H1 (cell line): ENCODE data around the gene ADM. TPM values are rescaled to one million over a fixed set of nuclear protein-coding genes. Genes with fewer than 3 reads are reported as not detected.

Experiments used
- CBX5 ChIP-seq: fragments of 300-800, 300-1000 bp; sonication (generic); IDR thresholded peaks from 2 replicates; pipeline ENCODE4 v1.7.1; 2016; ENCODE audit warnings: antibody characterized with exemption, low read length, low read depth
- CREB1 ChIP-seq: IDR thresholded peaks from 2 replicates; pipeline ENCODE4 v1.6.1; 2012; ENCODE audit warnings: inconsistent platforms
- KDM4A ChIP-seq: IDR thresholded peaks from one replicate; pipeline ENCODE4 v1.7.1; 2012; ENCODE audit warnings: low read depth, mild to moderate bottlenecking, moderate library complexity, low read length, inconsistent platforms; ENCODE audit not compliant: severe bottlenecking
- POLR2A ChIP-seq, 2 experiments: IDR thresholded peaks; 1 replicate in 1 of 2; 2 replicates in 1 of 2; pipeline ENCODE4 v1.6.1; 2011; ENCODE audit warnings: low read depth in 2 of 2, low read length in 2 of 2, mild to moderate bottlenecking in 2 of 2; ENCODE audit errors: control extremely low read depth in 1 of 2
- TAF7 ChIP-seq: optimal IDR thresholded peaks from 2 replicates; pipeline ENCODE3; 2011; ENCODE audit warnings: low read depth, mild to moderate bottlenecking, inconsistent platforms, low read length, moderate library complexity, borderline replicate concordance
- polyA plus RNA-seq, 7 experiments: library from polyadenylated mRNA; depleted of rRNA in 3 of 7; stranded (reverse) in 5 of 7; unstranded in 2 of 7; fragments of >200 nt in 5 of 7; fragments of 200-250 nt in 2 of 7; gene quantifications; 1 replicate in 5 of 7; 2 replicates in 1 of 7; 4 replicates in 1 of 7; pipeline versions ENCODE4 v1.2.1 to v1.2.3, GENCODE V29; 2011 to 2013; ENCODE audit warnings: missing spikeins in 2 of 7, mixed read lengths in 2 of 7
- total RNA-seq: library from RNA; stranded (reverse); fragmentation: NEBNext Ultra II Directional; extraction: Animal tissue kit (Norgen Biotek cat#: 25700); gene quantifications from 2 replicates; pipeline ENCODE4 v1.2.1, GENCODE V29; 2021
- TF ChIP-seq, protein P1 (sequence below): fragments of 300-600 bp; sonication (generic); IDR thresholded peaks from 2 replicates; pipeline ENCODE4 v1.7.1; 2012; ENCODE audit warnings: low read length, moderate library complexity, mild to moderate bottlenecking, inconsistent platforms; ENCODE audit not compliant: insufficient replicate concordance
- TF ChIP-seq, protein P2 (sequence below): IDR thresholded peaks from 2 replicates; pipeline ENCODE4 v1.6.1; 2012; ENCODE audit warnings: low read length, inconsistent platforms

Gene ADM
- total and polyA plus RNA-seq, 2 of the 8 experiments (the other 6 are each of a cell fraction or from before 2014, with no cell fraction given): 94.1 to 95.6 TPM

- TF ChIP-seq, protein P1, sequence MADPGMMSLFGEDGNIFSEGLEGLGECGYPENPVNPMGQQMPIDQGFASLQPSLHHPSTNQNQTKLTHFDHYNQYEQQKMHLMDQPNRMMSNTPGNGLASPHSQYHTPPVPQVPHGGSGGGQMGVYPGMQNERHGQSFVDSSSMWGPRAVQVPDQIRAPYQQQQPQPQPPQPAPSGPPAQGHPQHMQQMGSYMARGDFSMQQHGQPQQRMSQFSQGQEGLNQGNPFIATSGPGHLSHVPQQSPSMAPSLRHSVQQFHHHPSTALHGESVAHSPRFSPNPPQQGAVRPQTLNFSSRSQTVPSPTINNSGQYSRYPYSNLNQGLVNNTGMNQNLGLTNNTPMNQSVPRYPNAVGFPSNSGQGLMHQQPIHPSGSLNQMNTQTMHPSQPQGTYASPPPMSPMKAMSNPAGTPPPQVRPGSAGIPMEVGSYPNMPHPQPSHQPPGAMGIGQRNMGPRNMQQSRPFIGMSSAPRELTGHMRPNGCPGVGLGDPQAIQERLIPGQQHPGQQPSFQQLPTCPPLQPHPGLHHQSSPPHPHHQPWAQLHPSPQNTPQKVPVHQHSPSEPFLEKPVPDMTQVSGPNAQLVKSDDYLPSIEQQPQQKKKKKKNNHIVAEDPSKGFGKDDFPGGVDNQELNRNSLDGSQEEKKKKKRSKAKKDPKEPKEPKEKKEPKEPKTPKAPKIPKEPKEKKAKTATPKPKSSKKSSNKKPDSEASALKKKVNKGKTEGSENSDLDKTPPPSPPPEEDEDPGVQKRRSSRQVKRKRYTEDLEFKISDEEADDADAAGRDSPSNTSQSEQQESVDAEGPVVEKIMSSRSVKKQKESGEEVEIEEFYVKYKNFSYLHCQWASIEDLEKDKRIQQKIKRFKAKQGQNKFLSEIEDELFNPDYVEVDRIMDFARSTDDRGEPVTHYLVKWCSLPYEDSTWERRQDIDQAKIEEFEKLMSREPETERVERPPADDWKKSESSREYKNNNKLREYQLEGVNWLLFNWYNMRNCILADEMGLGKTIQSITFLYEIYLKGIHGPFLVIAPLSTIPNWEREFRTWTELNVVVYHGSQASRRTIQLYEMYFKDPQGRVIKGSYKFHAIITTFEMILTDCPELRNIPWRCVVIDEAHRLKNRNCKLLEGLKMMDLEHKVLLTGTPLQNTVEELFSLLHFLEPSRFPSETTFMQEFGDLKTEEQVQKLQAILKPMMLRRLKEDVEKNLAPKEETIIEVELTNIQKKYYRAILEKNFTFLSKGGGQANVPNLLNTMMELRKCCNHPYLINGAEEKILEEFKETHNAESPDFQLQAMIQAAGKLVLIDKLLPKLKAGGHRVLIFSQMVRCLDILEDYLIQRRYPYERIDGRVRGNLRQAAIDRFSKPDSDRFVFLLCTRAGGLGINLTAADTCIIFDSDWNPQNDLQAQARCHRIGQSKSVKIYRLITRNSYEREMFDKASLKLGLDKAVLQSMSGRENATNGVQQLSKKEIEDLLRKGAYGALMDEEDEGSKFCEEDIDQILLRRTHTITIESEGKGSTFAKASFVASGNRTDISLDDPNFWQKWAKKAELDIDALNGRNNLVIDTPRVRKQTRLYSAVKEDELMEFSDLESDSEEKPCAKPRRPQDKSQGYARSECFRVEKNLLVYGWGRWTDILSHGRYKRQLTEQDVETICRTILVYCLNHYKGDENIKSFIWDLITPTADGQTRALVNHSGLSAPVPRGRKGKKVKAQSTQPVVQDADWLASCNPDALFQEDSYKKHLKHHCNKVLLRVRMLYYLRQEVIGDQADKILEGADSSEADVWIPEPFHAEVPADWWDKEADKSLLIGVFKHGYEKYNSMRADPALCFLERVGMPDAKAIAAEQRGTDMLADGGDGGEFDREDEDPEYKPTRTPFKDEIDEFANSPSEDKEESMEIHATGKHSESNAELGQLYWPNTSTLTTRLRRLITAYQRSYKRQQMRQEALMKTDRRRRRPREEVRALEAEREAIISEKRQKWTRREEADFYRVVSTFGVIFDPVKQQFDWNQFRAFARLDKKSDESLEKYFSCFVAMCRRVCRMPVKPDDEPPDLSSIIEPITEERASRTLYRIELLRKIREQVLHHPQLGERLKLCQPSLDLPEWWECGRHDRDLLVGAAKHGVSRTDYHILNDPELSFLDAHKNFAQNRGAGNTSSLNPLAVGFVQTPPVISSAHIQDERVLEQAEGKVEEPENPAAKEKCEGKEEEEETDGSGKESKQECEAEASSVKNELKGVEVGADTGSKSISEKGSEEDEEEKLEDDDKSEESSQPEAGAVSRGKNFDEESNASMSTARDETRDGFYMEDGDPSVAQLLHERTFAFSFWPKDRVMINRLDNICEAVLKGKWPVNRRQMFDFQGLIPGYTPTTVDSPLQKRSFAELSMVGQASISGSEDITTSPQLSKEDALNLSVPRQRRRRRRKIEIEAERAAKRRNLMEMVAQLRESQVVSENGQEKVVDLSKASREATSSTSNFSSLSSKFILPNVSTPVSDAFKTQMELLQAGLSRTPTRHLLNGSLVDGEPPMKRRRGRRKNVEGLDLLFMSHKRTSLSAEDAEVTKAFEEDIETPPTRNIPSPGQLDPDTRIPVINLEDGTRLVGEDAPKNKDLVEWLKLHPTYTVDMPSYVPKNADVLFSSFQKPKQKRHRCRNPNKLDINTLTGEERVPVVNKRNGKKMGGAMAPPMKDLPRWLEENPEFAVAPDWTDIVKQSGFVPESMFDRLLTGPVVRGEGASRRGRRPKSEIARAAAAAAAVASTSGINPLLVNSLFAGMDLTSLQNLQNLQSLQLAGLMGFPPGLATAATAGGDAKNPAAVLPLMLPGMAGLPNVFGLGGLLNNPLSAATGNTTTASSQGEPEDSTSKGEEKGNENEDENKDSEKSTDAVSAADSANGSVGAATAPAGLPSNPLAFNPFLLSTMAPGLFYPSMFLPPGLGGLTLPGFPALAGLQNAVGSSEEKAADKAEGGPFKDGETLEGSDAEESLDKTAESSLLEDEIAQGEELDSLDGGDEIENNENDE: no peak
- TF ChIP-seq, protein P2, sequence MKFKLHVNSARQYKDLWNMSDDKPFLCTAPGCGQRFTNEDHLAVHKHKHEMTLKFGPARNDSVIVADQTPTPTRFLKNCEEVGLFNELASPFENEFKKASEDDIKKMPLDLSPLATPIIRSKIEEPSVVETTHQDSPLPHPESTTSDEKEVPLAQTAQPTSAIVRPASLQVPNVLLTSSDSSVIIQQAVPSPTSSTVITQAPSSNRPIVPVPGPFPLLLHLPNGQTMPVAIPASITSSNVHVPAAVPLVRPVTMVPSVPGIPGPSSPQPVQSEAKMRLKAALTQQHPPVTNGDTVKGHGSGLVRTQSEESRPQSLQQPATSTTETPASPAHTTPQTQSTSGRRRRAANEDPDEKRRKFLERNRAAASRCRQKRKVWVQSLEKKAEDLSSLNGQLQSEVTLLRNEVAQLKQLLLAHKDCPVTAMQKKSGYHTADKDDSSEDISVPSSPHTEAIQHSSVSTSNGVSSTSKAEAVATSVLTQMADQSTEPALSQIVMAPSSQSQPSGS: peak; percentile 24; the same call in 1 of the 2 replicates
- TF ChIP-seq TAF7 (peak; percentile 93), CBX5 (no peak), KDM4A (peak; percentile 5), CREB1 (peak; percentile 15; the same call in 1 of the 2 replicates), POLR2A (IDR thresholded peaks at IDR 0.05; ENCODE audit: control extremely low read depth in 1 of 2, low read depth in 2 of 2, low read length in 2 of 2) (no peak; a peak in 1 of 3 replicates)
Observed at GRCh38 chr11:10305262-10305963, 540 bp downstream of the ADM start (continued).
